ENCODE measurements around the gene CSNK2A2. TPM values are rescaled to one million over a fixed set of nuclear protein-coding genes. Genes with fewer than 3 reads are reported as not detected.

CSNK2A2 gene
- polyA plus RNA-seq, 1 donor from 2014 or later = 36.7 TPM

DNA sequence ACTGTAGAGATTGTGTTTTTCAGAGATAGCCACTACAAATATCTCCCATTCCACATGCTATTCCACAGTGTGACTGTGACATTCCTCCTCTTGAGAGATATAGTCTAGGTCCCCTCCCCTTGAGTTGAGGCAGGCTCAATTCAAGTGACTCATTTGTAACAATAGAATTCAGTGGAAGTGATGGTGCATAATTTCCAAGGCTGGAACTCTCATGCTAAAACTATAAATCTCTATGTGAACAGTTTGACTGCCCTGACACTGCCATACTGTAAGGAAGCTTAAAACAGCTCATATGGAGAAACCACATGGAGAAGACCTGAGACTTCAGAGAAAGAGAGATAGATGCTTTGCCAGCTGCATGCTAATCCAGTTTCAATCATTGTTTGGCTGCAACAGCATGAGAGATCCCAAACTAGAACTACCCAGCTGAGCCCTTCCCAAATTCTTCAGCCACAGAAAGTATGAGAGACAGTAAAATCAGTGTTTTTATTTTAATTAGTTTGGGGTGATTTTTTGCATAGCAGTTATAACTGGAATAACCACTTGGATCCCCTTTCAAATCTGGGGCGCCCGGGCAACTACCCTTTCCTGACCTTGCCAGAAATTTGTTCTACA lies 19.5 kb upstream of the CSNK2A2 start:
- Histone ChIP-seq H3K79me2 (replicated peaks; ENCODE audit: insufficient read depth, low read length) (no peaks in the 10 kb centered on the region), H3K9me3 (ENCODE audit: low read length) (no peaks in the 10 kb centered on the region), H3K9ac (ENCODE audit: low read length) (no peak overlapping the region), H4K20me1 (ENCODE audit: insufficient read depth) (no peaks in the 10 kb centered on the region), H3K4me3 (ENCODE audit: low read length) (no peak overlapping the region), H3K27ac (ENCODE audit: low read length) (no peak overlapping the region), H3K9me2 (ENCODE audit: insufficient read depth, low read length) (no peaks in the 10 kb centered on the region), H3K4me2 (ENCODE audit: low read length) (no peak overlapping the region), H3F3A (ENCODE audit: insufficient read depth, low read length, poor library complexity, severe bottlenecking) (no peaks in the 10 kb centered on the region), H3K27me3 (ENCODE audit: insufficient read depth, low read depth, low read length) (no peaks in the 10 kb centered on the region), H3K36me3 (ENCODE audit: insufficient read depth, low read length) (no peaks in the 10 kb centered on the region), H2AFZ (ENCODE audit: low read depth, low read length) (no peak overlapping the region)
- no peak for TF ChIP-seq EP300 (conservative IDR thresholded peaks at IDR 0.05; ENCODE audit: poor library complexity, severe bottlenecking)
- no peak for TF ChIP-seq RAD21 (conservative IDR thresholded peaks at IDR 0.05)
- no peak for TF ChIP-seq POLR2AphosphoS5 (IDR thresholded peaks at IDR 0.05)
- TF ChIP-seq, protein P1, sequence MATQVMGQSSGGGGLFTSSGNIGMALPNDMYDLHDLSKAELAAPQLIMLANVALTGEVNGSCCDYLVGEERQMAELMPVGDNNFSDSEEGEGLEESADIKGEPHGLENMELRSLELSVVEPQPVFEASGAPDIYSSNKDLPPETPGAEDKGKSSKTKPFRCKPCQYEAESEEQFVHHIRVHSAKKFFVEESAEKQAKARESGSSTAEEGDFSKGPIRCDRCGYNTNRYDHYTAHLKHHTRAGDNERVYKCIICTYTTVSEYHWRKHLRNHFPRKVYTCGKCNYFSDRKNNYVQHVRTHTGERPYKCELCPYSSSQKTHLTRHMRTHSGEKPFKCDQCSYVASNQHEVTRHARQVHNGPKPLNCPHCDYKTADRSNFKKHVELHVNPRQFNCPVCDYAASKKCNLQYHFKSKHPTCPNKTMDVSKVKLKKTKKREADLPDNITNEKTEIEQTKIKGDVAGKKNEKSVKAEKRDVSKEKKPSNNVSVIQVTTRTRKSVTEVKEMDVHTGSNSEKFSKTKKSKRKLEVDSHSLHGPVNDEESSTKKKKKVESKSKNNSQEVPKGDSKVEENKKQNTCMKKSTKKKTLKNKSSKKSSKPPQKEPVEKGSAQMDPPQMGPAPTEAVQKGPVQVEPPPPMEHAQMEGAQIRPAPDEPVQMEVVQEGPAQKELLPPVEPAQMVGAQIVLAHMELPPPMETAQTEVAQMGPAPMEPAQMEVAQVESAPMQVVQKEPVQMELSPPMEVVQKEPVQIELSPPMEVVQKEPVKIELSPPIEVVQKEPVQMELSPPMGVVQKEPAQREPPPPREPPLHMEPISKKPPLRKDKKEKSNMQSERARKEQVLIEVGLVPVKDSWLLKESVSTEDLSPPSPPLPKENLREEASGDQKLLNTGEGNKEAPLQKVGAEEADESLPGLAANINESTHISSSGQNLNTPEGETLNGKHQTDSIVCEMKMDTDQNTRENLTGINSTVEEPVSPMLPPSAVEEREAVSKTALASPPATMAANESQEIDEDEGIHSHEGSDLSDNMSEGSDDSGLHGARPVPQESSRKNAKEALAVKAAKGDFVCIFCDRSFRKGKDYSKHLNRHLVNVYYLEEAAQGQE (IDR thresholded peaks at IDR 0.05; ENCODE audit: borderline replicate concordance) = no peak
- TF ChIP-seq MXI1 (conservative IDR thresholded peaks at IDR 0.05; ENCODE audit: poor library complexity, severe bottlenecking) = no peak
- no peak for TF ChIP-seq SMC3 (conservative IDR thresholded peaks at IDR 0.05; ENCODE audit: poor library complexity)
- TF ChIP-seq, protein P2, sequence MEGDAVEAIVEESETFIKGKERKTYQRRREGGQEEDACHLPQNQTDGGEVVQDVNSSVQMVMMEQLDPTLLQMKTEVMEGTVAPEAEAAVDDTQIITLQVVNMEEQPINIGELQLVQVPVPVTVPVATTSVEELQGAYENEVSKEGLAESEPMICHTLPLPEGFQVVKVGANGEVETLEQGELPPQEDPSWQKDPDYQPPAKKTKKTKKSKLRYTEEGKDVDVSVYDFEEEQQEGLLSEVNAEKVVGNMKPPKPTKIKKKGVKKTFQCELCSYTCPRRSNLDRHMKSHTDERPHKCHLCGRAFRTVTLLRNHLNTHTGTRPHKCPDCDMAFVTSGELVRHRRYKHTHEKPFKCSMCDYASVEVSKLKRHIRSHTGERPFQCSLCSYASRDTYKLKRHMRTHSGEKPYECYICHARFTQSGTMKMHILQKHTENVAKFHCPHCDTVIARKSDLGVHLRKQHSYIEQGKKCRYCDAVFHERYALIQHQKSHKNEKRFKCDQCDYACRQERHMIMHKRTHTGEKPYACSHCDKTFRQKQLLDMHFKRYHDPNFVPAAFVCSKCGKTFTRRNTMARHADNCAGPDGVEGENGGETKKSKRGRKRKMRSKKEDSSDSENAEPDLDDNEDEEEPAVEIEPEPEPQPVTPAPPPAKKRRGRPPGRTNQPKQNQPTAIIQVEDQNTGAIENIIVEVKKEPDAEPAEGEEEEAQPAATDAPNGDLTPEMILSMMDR (IDR thresholded peaks at IDR 0.05; ENCODE audit: poor library complexity, severe bottlenecking) = no peak
- TF ChIP-seq TAF1 (IDR thresholded peaks at IDR 0.05; ENCODE audit: low read depth) = no peak
- no peak for TF ChIP-seq EZH2 (IDR thresholded peaks at IDR 0.05; ENCODE audit: borderline replicate concordance, insufficient read depth, low read length, poor library complexity, severe bottlenecking)

DNA sequence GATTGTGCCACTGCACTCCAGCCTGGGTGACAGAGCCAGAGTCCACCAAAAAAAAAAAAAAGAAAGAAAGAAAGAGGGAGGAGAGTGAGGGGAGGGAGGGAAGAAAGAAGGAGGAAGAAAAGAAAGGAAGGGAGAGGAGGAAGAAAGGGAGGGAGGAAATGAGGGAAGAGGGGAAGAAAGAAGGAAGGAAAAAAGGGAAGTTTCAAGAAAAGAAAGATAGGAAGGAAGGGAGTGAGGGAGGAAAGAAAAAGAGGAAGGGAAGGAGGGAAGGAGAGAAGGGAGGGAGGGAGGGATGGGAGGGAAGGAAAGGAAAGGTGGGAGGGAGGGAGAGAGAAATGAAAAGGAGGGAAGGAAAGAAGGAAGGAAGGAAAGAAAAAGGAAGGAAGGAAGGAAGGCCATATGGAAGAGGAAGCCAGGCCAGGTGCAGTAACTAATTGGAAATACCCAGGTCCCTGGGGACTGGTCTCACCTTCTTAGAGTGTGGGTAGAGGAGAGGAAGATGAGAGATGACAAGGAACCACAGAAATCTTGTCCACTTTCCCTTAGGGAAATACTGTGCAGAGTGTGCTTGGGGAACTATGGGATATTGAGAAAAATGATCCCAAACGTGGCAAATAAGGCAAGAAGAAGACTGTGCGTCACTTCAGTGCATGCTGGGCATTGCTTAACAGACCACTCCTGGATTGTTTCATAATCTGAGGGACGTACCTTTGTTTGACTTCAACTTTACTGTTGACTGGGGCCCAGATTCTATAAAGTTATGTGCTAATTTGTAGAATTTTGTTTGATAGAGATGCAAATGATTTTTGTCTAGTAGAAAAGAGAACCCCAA lies 15.1 kb upstream of the CSNK2A2 start:
- Histone ChIP-seq H3K4me2 (ENCODE audit: low read length) (no peak overlapping the region), H3K4me3 (ENCODE audit: low read length) (no peak overlapping the region), H3K27me3 (ENCODE audit: insufficient read depth, low read depth, low read length) (no peaks in the 10 kb centered on the region), H3K79me2 (replicated peaks; ENCODE audit: insufficient read depth, low read length) (no peaks in the 10 kb centered on the region), H3K9me2 (ENCODE audit: insufficient read depth, low read length) (no peaks in the 10 kb centered on the region), H2AFZ (ENCODE audit: low read depth, low read length) (no peak overlapping the region), H4K20me1 (ENCODE audit: insufficient read depth) (no peaks in the 10 kb centered on the region), H3K36me3 (ENCODE audit: insufficient read depth, low read length) (no peaks in the 10 kb centered on the region), H3F3A (ENCODE audit: insufficient read depth, low read length, poor library complexity, severe bottlenecking) (no peaks in the 10 kb centered on the region), H3K9me3 (ENCODE audit: low read length) (no peaks in the 10 kb centered on the region), H3K9ac (ENCODE audit: low read length) (no peak overlapping the region), H3K27ac (ENCODE audit: low read length) (no peak overlapping the region)
- no peak for TF ChIP-seq EZH2 (IDR thresholded peaks at IDR 0.05; ENCODE audit: borderline replicate concordance, insufficient read depth, low read length, poor library complexity, severe bottlenecking)
- no peak for TF ChIP-seq SMC3 (conservative IDR thresholded peaks at IDR 0.05; ENCODE audit: poor library complexity)
- TF ChIP-seq TAF1 (IDR thresholded peaks at IDR 0.05; ENCODE audit: low read depth) = no peak
- TF ChIP-seq POLR2AphosphoS5 (IDR thresholded peaks at IDR 0.05) = no peak
- no peak for TF ChIP-seq EP300 (conservative IDR thresholded peaks at IDR 0.05; ENCODE audit: poor library complexity, severe bottlenecking)
- TF ChIP-seq, protein P1 (IDR thresholded peaks at IDR 0.05; ENCODE audit: borderline replicate concordance) = no peak
- no peak for TF ChIP-seq RAD21 (conservative IDR thresholded peaks at IDR 0.05)
- TF ChIP-seq, protein P2 (IDR thresholded peaks at IDR 0.05; ENCODE audit: poor library complexity, severe bottlenecking) = no peak
- TF ChIP-seq MXI1 (conservative IDR thresholded peaks at IDR 0.05; ENCODE audit: poor library complexity, severe bottlenecking) = no peak

Data from neural cell (in vitro differentiated cells).